Heart right ventricle (tissue), 16 donors: ENCODE results near the gene TULP1. TPM values are rescaled to one million over a fixed set of nuclear protein-coding genes. Genes with fewer than 3 reads are reported as not detected.

Source experiments
- ATAC-seq, 8 donors: fragments of 200-7000 bp; cut with Tn5 transposase; one replicate each; pipeline ENCODE4 v1.9.1; 2020; ENCODE audit warnings: mild to moderate bottlenecking in 8 of 8, moderate library complexity in 8 of 8, moderate number of reproducible peaks in 1 of 8
- DNase-seq, 2 donors: peaks; one replicate each; pipeline ENCODE4 v3.0.0-alpha.2; 2020
- H3K27ac ChIP-seq, 10 donors: fragments of 200-600 bp; sonication (generic) in 2 of 10; one replicate each; pipeline versions ENCODE4 v1.5.0 to v1.8.0; 2020 to 2022; ENCODE audit warnings: mild to moderate bottlenecking in 3 of 10
- H3K27me3 ChIP-seq, 7 donors: fragments of 200-600 bp; one replicate each; pipeline ENCODE4 v1.8.0; 2021 to 2022; ENCODE audit warnings: mild to moderate bottlenecking in 2 of 7
- H3K36me3 ChIP-seq, 9 donors: fragments of 200-600 bp; sonication (generic) in 1 of 9; one replicate each; pipeline versions ENCODE4 v1.5.0 to v1.8.0; 2020 to 2022; ENCODE audit warnings: mild to moderate bottlenecking in 2 of 9
- H3K4me1 ChIP-seq, 9 donors: fragments of 200-600 bp; sonication (generic) in 1 of 9; one replicate each; pipeline versions ENCODE4 v1.5.0 to v1.8.0; 2020 to 2022; ENCODE audit warnings: mild to moderate bottlenecking in 4 of 9
- H3K4me3 ChIP-seq, 10 donors: fragments of 200-600 bp; sonication (generic) in 2 of 10; one replicate each; pipeline versions ENCODE4 v1.5.0 to v1.8.0; 2020 to 2022; ENCODE audit warnings: mild to moderate bottlenecking in 7 of 10, moderate library complexity in 2 of 10
- H3K9me3 ChIP-seq, 11 donors: fragments of 200-600 bp in 10 of 11; sonication (generic) in 2 of 11; one replicate each; pipeline versions ENCODE4 v1.5.0 to v1.8.0; 2013 to 2022; ENCODE audit warnings: mild to moderate bottlenecking in 2 of 11, control low read depth in 1 of 11, moderate library complexity in 1 of 11
- WGBS, 2 donors: extraction: QIAGEN DNeasy Blood & Tissue Kit; methylation state at CpG; one replicate each; pipeline ENCODE4 v1.1.7; 2013; ENCODE audit warnings: inconsistent platforms in 1 of 2; 5-methylcytosine and 5-hydroxymethylcytosine counted together
- intact Hi-C, 10 donors: fragments of 100-400 bp; cut with DNase I; formaldehyde crosslinking; loops; one replicate each; pipeline versions ENCODE4 v1.11.1 to v1.14.2; 2022
- microRNA-seq, 2 donors: library from miRNA; unstranded; fragments of <30 nt; microRNA quantifications; one replicate each; pipeline ENCODE4 v1.2.0, GENCODE V29; 2021
- polyA plus RNA-seq, 2 donors: library from polyadenylated mRNA; stranded (reverse); fragments of 200-250 nt; gene quantifications; one replicate each; pipeline ENCODE4 v1.2.3, GENCODE V29; 2013
- total RNA-seq, 10 donors: library from RNA; stranded (reverse); fragmentation: NEBNext Ultra II Directional in 3 of 10; extraction: Animal tissue kit (Norgen Biotek cat#: 25700) in 3 of 10; gene quantifications; one replicate each; pipeline versions ENCODE4 v1.2.1 to v1.2.4, GENCODE V29; 2021 to 2023
- TF ChIP-seq, protein P1 (sequence below), 9 donors: fragments of 200-600 bp; sonication (generic) in 2 of 9; IDR thresholded peaks; one replicate each; pipeline versions ENCODE4 v1.5.0 to v1.8.0; 2021 to 2022; ENCODE audit warnings: antibody characterized with exemption in 9 of 9, mild to moderate bottlenecking in 5 of 9, moderate library complexity in 1 of 9
- donor health status: Arrhythmogenic right ventricular cardiomyopathy.
- donor health status: ischemic (EF 13 %, LVEDD 7.1; RV severe dilation, severe dysfunction).
- donor health status: healthy with polysubstance abuse.
- donor health status: DM: no; HTN: yes; CAD: no.
- donor health status: DM: no; HTN: no; CAD: no.
- donor health status: ischemic (EF 25% LVEDD 6.9; RV normal size, moderate dysfunction).
- donor health status: ischemic (EF 25% LVEDD 5.7; RV mildly dilated, moderate dysfunction).
- donor health status: healthy.
- donor health status: DM: yes; HTN: yes; CAD: no.
- donor health status: Ischemic cardiomyopathy.
- donor health status: ischemic (EF 35%, LVEDD 5.7; RV mildly dilated, moderate dysfunction).
- donor health status: nonischemic (EF 11% LVEDD 7.7; RV severe dilation, severe dysfunction).
- donor health status: DM: yes; HTN: yes; CAD: no.
- donor health status: PGD.
- donor health status: ischemic (EF 29% LVEDD 5.4; RV normal size, mild dysfunction).
- donor health status: nonischemic (EF 23%, LVEDD 6.1; RV moderate dilation, normal function).

TULP1 gene
- total and polyA plus RNA-seq, 12 donors, result 0.03 to 0.15 TPM; not detected in 10

DNA sequence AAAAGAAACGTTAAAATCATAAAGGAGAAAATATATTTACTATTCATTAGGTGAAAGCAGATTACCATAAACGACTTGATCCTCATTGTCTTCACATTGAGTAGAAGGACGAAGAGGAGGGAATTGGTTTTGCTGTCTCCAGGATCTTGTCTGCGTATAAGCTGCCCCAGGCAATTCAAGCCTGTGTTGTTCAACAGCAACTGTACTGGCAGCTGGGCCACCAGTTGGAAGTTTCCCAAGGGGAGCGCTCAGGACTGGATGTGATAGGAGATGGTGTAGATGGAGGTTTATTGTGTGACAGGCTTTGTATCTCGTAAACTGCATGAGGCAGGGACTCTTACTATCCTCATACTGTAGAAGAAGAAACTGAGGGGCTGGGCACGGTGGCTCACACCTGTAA, 64.5 kb downstream of the TULP1 start:
- H3K27me3 ChIP-seq, result no peaks in the 10 kb centered on the region
- H3K36me3 ChIP-seq, result no peaks in the 10 kb centered on the region
- DNase-seq (no peak), ATAC-seq (no peak)
- intact Hi-C loops, result loop anchor here in 2 of 10 donors (5.0 kb wide), 2 partner anchors 106 to 151 kb away; partner anchors contain the start of genes DEF6 (in 1 of the 2) and PPARD (in 1 of the 2)
- H3K9me3 ChIP-seq, result no peaks in the 10 kb centered on the region
- peaks cover 2 to 25% (median 13%) of the 10 kb centered on the region in 9 donors for H3K4me1 ChIP-seq
- WGBS, 2 donors, result 76 to 78% methylated on average over 7 of the region's 7 CpGs
- H3K4me3 ChIP-seq, result no peak overlapping the region
- TF ChIP-seq, protein P1, sequence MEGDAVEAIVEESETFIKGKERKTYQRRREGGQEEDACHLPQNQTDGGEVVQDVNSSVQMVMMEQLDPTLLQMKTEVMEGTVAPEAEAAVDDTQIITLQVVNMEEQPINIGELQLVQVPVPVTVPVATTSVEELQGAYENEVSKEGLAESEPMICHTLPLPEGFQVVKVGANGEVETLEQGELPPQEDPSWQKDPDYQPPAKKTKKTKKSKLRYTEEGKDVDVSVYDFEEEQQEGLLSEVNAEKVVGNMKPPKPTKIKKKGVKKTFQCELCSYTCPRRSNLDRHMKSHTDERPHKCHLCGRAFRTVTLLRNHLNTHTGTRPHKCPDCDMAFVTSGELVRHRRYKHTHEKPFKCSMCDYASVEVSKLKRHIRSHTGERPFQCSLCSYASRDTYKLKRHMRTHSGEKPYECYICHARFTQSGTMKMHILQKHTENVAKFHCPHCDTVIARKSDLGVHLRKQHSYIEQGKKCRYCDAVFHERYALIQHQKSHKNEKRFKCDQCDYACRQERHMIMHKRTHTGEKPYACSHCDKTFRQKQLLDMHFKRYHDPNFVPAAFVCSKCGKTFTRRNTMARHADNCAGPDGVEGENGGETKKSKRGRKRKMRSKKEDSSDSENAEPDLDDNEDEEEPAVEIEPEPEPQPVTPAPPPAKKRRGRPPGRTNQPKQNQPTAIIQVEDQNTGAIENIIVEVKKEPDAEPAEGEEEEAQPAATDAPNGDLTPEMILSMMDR (IDR thresholded peaks at IDR 0.05), result no peak
- H3K27ac ChIP-seq, result no peak overlapping the region

Small RNA genes lying within 50 kb of the gene (microRNA-seq; reads per million reads assigned to microRNA genes)
- gene MIR7111, result 0 reads per million in 2 donors

Other genes with a start within 250 kb of the TULP1 start
- gene DEF6, start 215.1 kb downstream of the TULP1 start, total RNA-seq, result 1 to 10 TPM in 4 of 10 donors, under 1 TPM in 6; 0.62 to 8.8 (median 0.94) TPM
- gene DEF6, start 215.1 kb downstream of the TULP1 start, polyA plus RNA-seq, result 1 to 10 TPM; 1.7 to 2.7 TPM
- 10 to 100 TPM; 12.9 to 21.0 (median 13.9) TPM for gene PPARD, start 170.3 kb downstream of the TULP1 start, total RNA-seq
- 10 to 100 TPM; 13.5 to 15.3 TPM for gene PPARD, start 170.3 kb downstream of the TULP1 start, polyA plus RNA-seq
- 1 to 10 TPM; 1.5 to 5.3 (median 3.0) TPM for gene FANCE, start 60.6 kb downstream of the TULP1 start, total RNA-seq
- 1 to 10 TPM; 1.8 to 2.4 TPM for gene FANCE, start 60.6 kb downstream of the TULP1 start, polyA plus RNA-seq
- 100 to 1,000 TPM; 476 to 650 (median 529) TPM for gene RPL10A, start 44.5 kb downstream of the TULP1 start, total RNA-seq
- gene RPL10A, start 44.5 kb downstream of the TULP1 start, polyA plus RNA-seq, result 1,000 to 10,000 TPM in 1 of 2 donors, 100 to 1,000 TPM in 1; 231 to 1,620 TPM
- 10 to 100 TPM; 27.9 to 54.4 (median 35.5) TPM for gene TEAD3, start 15.8 kb downstream of the TULP1 start, total RNA-seq
- gene TEAD3, start 15.8 kb downstream of the TULP1 start, polyA plus RNA-seq, result 10 to 100 TPM; 28.3 to 29.1 TPM
- gene FKBP5, start 176.0 kb upstream of the TULP1 start, total RNA-seq, result 100 to 1,000 TPM in 3 of 10 donors, 10 to 100 TPM in 7; 20.3 to 151 (median 45.3) TPM
- 100 to 1,000 TPM in 1 of 2 donors, 10 to 100 TPM in 1; 40.5 to 199 TPM for gene FKBP5, start 176.0 kb upstream of the TULP1 start, polyA plus RNA-seq
- gene ARMC12, start 224.1 kb upstream of the TULP1 start, total RNA-seq, result under 1 TPM in 4 of 10 donors, not detected in 6; 0.20 to 0.37 (median 0.24) TPM
- gene ARMC12, start 224.1 kb upstream of the TULP1 start, polyA plus RNA-seq, result under 1 TPM; 0.16 to 0.95 TPM